WTC11 (cell line): ENCODE measurements around the gene RASGRF1.

Experiments used
- ETV6 ChIP-seq: sonication (generic); formaldehyde crosslinking; IDR thresholded peaks from 2 replicates; pipeline ENCODE4 v1.8.1; 2022; ENCODE audit warnings: mild to moderate bottlenecking, missing genetic modification reagents
- GABPB1 ChIP-seq: sonication (generic); formaldehyde crosslinking; IDR thresholded peaks from 2 replicates; pipeline ENCODE4 v1.8.1; 2023; ENCODE audit warnings: mild to moderate bottlenecking, missing genetic modification reagents
- MXD4 ChIP-seq: fragments of 250-450 bp; sonication (Bioruptor Pico); IDR thresholded peaks from 2 replicates; pipeline ENCODE4 v1.8.0; 2021; ENCODE audit warnings: mild to moderate bottlenecking, moderate library complexity, borderline replicate concordance
- NFYB ChIP-seq: sonication (generic); formaldehyde crosslinking; conservative IDR thresholded peaks from 2 replicates; pipeline ENCODE4 v1.8.0; 2022; ENCODE audit warnings: low read depth, missing genetic modification reagents
- ZNF263 ChIP-seq: sonication (generic); formaldehyde crosslinking; IDR thresholded peaks from 2 replicates; pipeline ENCODE4 v1.8.1; 2022; ENCODE audit warnings: low read depth, mild to moderate bottlenecking, moderate library complexity, missing genetic modification reagents
- ZNF317 ChIP-seq: sonication (generic); formaldehyde crosslinking; IDR thresholded peaks from 2 replicates; pipeline ENCODE4 v1.8.1; 2023; ENCODE audit warnings: low read depth, mild to moderate bottlenecking, moderate library complexity, missing genetic modification reagents, borderline replicate concordance
- ZNF396 ChIP-seq: fragments of 250-450 bp; sonication (Bioruptor Pico); IDR thresholded peaks from 2 replicates; pipeline ENCODE4 v1.8.0; 2021; ENCODE audit warnings: mild to moderate bottlenecking, moderate library complexity, borderline replicate concordance
- TF ChIP-seq, protein P1 (sequence below): sonication (generic); formaldehyde crosslinking; IDR thresholded peaks from 2 replicates; pipeline ENCODE4 v1.8.1; 2023; ENCODE audit warnings: mild to moderate bottlenecking, missing genetic modification reagents, moderate library complexity
- TF ChIP-seq, protein P2 (sequence below): fragments of 200-600 bp; IDR thresholded peaks from 2 replicates; pipeline ENCODE4 v1.8.0; 2022; ENCODE audit warnings: antibody characterized with exemption
- TF ChIP-seq, protein P3 (sequence below): sonication (generic); formaldehyde crosslinking; IDR thresholded peaks from 2 replicates; pipeline ENCODE4 v1.8.1; 2023; ENCODE audit warnings: mild to moderate bottlenecking, missing genetic modification reagents, moderate library complexity
- TF ChIP-seq, protein P4 (sequence below): sonication (generic); formaldehyde crosslinking; IDR thresholded peaks from 2 replicates; pipeline ENCODE4 v1.8.1; 2022; ENCODE audit warnings: low read depth, missing genetic modification reagents, borderline replicate concordance
- TF ChIP-seq, protein P5 (sequence below): fragments of 250-450 bp; sonication (Bioruptor Pico); IDR thresholded peaks from 2 replicates; pipeline ENCODE4 v1.9.0; 2021; ENCODE audit warnings: mild to moderate bottlenecking
- TF ChIP-seq, protein P6 (sequence below): sonication (generic); formaldehyde crosslinking; IDR thresholded peaks from 2 replicates; pipeline ENCODE4 v1.8.0; 2022; ENCODE audit warnings: mild to moderate bottlenecking, missing genetic modification reagents
- TF ChIP-seq, protein P7 (sequence below): sonication (generic); formaldehyde crosslinking; IDR thresholded peaks from 2 replicates; pipeline ENCODE4 v1.8.0; 2022; ENCODE audit warnings: mild to moderate bottlenecking, missing genetic modification reagents

DNA sequence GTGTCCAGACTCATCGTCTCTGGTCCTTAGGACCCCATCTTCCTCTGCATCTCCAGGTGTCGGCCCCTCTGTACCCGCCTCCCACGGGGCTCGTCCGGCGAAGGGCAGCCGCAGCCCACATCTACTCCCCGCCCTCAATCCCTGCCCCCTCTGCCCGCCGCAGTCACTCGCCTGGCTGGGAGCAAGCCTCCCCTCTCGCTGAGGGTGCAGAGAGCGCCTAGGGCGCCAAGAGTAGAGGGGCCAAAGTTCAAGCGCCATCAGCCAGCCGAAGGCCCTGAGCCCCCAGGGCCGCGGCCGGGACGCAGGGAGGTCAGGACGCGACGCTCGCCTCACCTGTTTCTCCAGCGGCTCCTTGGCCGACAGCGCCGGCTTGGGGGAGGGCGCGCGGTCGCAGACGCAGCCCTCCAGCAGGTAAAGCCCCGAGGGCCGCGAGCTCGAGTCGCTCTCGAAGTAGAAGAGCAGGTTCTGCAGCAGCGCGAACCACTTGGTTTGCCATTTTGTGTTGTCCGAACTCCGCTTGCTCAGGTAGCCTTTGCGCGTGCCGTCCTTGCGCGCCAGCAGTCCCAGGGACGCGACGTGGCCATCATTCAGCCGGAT is 592 bp downstream of the RASGRF1 start:
- TF ChIP-seq NFYB (CRISPR knock-in tag) (no peak), GABPB1 (CRISPR knock-in tag) (no peak), ZNF317 (no peak), ZNF396 (CRISPR knock-in tag) (no peak), ZNF263 (CRISPR knock-in tag) (no peak), MXD4 (no peak), ETV6 (CRISPR knock-in tag) (no peak)
- TF ChIP-seq, protein P1, sequence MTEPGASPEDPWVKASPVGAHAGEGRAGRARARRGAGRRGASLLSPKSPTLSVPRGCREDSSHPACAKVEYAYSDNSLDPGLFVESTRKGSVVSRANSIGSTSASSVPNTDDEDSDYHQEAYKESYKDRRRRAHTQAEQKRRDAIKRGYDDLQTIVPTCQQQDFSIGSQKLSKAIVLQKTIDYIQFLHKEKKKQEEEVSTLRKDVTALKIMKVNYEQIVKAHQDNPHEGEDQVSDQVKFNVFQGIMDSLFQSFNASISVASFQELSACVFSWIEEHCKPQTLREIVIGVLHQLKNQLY = no peak
- TF ChIP-seq, protein P2, sequence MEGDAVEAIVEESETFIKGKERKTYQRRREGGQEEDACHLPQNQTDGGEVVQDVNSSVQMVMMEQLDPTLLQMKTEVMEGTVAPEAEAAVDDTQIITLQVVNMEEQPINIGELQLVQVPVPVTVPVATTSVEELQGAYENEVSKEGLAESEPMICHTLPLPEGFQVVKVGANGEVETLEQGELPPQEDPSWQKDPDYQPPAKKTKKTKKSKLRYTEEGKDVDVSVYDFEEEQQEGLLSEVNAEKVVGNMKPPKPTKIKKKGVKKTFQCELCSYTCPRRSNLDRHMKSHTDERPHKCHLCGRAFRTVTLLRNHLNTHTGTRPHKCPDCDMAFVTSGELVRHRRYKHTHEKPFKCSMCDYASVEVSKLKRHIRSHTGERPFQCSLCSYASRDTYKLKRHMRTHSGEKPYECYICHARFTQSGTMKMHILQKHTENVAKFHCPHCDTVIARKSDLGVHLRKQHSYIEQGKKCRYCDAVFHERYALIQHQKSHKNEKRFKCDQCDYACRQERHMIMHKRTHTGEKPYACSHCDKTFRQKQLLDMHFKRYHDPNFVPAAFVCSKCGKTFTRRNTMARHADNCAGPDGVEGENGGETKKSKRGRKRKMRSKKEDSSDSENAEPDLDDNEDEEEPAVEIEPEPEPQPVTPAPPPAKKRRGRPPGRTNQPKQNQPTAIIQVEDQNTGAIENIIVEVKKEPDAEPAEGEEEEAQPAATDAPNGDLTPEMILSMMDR = no peak
- TF ChIP-seq, protein P3, sequence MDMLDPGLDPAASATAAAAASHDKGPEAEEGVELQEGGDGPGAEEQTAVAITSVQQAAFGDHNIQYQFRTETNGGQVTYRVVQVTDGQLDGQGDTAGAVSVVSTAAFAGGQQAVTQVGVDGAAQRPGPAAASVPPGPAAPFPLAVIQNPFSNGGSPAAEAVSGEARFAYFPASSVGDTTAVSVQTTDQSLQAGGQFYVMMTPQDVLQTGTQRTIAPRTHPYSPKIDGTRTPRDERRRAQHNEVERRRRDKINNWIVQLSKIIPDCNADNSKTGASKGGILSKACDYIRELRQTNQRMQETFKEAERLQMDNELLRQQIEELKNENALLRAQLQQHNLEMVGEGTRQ (CRISPR knock-in tag) = no peak
- TF ChIP-seq, protein P4, sequence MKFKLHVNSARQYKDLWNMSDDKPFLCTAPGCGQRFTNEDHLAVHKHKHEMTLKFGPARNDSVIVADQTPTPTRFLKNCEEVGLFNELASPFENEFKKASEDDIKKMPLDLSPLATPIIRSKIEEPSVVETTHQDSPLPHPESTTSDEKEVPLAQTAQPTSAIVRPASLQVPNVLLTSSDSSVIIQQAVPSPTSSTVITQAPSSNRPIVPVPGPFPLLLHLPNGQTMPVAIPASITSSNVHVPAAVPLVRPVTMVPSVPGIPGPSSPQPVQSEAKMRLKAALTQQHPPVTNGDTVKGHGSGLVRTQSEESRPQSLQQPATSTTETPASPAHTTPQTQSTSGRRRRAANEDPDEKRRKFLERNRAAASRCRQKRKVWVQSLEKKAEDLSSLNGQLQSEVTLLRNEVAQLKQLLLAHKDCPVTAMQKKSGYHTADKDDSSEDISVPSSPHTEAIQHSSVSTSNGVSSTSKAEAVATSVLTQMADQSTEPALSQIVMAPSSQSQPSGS (CRISPR knock-in tag) = 0 out of 2 replicates have a peak, but pooled peaks have one; percentile 20
- TF ChIP-seq, protein P5, sequence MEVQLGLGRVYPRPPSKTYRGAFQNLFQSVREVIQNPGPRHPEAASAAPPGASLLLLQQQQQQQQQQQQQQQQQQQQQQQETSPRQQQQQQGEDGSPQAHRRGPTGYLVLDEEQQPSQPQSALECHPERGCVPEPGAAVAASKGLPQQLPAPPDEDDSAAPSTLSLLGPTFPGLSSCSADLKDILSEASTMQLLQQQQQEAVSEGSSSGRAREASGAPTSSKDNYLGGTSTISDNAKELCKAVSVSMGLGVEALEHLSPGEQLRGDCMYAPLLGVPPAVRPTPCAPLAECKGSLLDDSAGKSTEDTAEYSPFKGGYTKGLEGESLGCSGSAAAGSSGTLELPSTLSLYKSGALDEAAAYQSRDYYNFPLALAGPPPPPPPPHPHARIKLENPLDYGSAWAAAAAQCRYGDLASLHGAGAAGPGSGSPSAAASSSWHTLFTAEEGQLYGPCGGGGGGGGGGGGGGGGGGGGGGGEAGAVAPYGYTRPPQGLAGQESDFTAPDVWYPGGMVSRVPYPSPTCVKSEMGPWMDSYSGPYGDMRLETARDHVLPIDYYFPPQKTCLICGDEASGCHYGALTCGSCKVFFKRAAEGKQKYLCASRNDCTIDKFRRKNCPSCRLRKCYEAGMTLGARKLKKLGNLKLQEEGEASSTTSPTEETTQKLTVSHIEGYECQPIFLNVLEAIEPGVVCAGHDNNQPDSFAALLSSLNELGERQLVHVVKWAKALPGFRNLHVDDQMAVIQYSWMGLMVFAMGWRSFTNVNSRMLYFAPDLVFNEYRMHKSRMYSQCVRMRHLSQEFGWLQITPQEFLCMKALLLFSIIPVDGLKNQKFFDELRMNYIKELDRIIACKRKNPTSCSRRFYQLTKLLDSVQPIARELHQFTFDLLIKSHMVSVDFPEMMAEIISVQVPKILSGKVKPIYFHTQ (CRISPR knock-in tag) = no peak
- TF ChIP-seq, protein P6, sequence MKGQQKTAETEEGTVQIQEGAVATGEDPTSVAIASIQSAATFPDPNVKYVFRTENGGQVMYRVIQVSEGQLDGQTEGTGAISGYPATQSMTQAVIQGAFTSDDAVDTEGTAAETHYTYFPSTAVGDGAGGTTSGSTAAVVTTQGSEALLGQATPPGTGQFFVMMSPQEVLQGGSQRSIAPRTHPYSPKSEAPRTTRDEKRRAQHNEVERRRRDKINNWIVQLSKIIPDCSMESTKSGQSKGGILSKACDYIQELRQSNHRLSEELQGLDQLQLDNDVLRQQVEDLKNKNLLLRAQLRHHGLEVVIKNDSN = 0 out of 2 replicates have a peak, but pooled peaks have one; percentile 25
- TF ChIP-seq, protein P7, sequence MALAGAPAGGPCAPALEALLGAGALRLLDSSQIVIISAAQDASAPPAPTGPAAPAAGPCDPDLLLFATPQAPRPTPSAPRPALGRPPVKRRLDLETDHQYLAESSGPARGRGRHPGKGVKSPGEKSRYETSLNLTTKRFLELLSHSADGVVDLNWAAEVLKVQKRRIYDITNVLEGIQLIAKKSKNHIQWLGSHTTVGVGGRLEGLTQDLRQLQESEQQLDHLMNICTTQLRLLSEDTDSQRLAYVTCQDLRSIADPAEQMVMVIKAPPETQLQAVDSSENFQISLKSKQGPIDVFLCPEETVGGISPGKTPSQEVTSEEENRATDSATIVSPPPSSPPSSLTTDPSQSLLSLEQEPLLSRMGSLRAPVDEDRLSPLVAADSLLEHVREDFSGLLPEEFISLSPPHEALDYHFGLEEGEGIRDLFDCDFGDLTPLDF (CRISPR knock-in tag) = no peak
